ENCODE data around the gene CPNE4. TPM values are rescaled to one million over a fixed set of nuclear protein-coding genes. Genes with fewer than 3 reads are reported as not detected.

The CPNE4 gene
- total and polyA plus RNA-seq, 7 donors: 0.03 to 0.04 TPM; not detected in 5

DNA sequence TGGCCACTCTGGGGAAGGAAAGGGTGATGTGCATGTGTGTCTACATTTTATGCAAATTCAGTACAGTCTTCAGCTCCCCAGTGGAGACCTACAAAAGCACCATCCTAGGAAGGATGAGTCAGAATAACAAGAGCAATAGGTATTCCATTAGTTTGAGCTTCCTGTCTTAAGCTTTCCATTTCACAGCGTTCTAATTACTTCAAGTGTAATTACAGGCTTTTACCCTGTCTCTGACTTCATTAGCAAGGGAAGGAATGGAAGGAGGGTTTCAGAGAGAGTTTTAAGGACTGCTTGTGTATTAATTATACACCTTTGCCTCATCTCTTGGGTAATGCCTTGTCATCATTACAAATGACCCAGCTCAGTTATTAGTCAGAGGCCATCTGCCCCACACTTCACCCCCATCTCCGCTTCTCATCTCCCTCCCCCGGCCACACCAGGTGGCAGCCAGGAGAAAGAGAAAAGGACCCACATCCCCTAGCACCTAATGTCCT lies 329.2 kb downstream of the CPNE4 start:
- no peaks in the 10 kb centered on the region for H3K36me3 ChIP-seq (ENCODE audit: insufficient read depth in 1 of 2, low read depth in 1 of 2)
- H3K4me3 ChIP-seq: no peak overlapping the region
- ATAC-seq (no peak), DNase-seq (no peak)
- 62 to 72% (median 68%) methylated on average over 3 of the region's 3 CpGs for WGBS, 3 donors
- H3K27ac ChIP-seq: no peak overlapping the region
- no peaks in the 10 kb centered on the region for H3K27me3 ChIP-seq (ENCODE audit: insufficient read depth in 3 of 3, low read length in 2 of 3)
- intact Hi-C loops (cut with DNase I): no loop called here
- H3K4me1 ChIP-seq: no peaks in the 10 kb centered on the region
- TF ChIP-seq, protein P1, sequence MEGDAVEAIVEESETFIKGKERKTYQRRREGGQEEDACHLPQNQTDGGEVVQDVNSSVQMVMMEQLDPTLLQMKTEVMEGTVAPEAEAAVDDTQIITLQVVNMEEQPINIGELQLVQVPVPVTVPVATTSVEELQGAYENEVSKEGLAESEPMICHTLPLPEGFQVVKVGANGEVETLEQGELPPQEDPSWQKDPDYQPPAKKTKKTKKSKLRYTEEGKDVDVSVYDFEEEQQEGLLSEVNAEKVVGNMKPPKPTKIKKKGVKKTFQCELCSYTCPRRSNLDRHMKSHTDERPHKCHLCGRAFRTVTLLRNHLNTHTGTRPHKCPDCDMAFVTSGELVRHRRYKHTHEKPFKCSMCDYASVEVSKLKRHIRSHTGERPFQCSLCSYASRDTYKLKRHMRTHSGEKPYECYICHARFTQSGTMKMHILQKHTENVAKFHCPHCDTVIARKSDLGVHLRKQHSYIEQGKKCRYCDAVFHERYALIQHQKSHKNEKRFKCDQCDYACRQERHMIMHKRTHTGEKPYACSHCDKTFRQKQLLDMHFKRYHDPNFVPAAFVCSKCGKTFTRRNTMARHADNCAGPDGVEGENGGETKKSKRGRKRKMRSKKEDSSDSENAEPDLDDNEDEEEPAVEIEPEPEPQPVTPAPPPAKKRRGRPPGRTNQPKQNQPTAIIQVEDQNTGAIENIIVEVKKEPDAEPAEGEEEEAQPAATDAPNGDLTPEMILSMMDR (IDR thresholded peaks at IDR 0.05): no peak
- no peaks in the 10 kb centered on the region for H3K9me3 ChIP-seq

DNA sequence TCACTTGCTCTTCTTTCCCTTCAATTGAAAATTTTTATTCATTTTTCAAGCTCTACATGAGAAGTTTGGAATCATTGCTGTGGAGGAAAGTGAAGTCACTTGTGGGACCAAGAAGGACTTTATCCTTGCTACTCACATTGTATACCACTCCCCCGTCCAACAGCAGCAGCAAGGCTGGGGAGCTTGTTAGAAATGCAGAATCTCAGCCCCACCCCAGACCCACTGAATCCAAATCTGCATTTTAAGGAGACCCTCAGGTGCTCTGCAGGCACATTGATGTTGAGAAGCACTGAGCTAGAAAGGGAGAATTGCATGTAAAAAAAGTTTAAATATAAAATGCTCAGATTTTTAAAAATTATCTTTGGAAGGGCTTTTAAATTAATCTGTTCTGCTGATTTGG lies 329.7 kb downstream of the CPNE4 start:
- WGBS, 3 donors: 37 to 46% (median 44%) methylated on average over 1 of the region's 1 CpG

DNA sequence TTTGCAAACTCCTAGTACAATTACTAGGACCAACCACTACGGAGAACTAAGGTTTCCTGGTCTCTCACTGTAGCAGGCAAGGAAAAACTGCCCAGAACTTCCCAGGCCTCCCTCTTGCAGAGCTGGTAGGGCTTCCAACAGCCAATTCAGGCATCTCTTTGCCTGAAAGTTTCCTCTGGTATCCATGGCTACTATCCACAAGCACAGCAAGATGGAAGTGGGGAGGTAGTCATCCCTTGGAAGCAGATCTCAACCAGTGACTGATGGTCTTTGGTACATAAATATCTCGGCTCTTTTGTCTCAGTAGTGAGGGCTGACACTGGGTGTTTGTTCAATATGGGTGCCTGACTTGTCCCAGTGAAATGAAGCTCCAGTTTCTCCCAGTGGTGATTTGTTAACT lies 330.7 kb downstream of the CPNE4 start:
- Histone ChIP-seq H3K4me3 (no peak overlapping the region), H3K27me3 (ENCODE audit: insufficient read depth in 3 of 3, low read length in 2 of 3) (no peaks in the 10 kb centered on the region), H3K4me1 (no peaks in the 10 kb centered on the region), H3K27ac (no peak overlapping the region), H3K36me3 (ENCODE audit: insufficient read depth in 1 of 2, low read depth in 1 of 2) (no peaks in the 10 kb centered on the region), H3K9me3 (no peaks in the 10 kb centered on the region)
- 64 to 71% (median 69%) methylated on average over 2 of the region's 2 CpGs for WGBS, 3 donors
- intact Hi-C loops (cut with DNase I): no loop called here
- TF ChIP-seq, protein P1 (IDR thresholded peaks at IDR 0.05): no peak
- no peak for DNase-seq
- ATAC-seq: no peak

More for the DNA sequence above, 329.7 kb downstream of the CPNE4 start:
- TF ChIP-seq, protein P1 (IDR thresholded peaks at IDR 0.05): no peak
- H3K27me3 ChIP-seq (ENCODE audit: insufficient read depth in 3 of 3, low read length in 2 of 3): no peaks in the 10 kb centered on the region
- no peaks in the 10 kb centered on the region for H3K4me1 ChIP-seq
- intact Hi-C loops (cut with DNase I): no loop called here
- no peak for ATAC-seq
- no peak overlapping the region for H3K27ac ChIP-seq
- DNase-seq: no peak
- no peaks in the 10 kb centered on the region for H3K9me3 ChIP-seq
- H3K36me3 ChIP-seq (ENCODE audit: insufficient read depth in 1 of 2, low read depth in 1 of 2): no peaks in the 10 kb centered on the region
- no peak overlapping the region for H3K4me3 ChIP-seq

- Histone ChIP-seq H3K27ac (no peak overlapping the region), H3K36me3 (ENCODE audit: insufficient read depth in 1 of 2, low read depth in 1 of 2) (no peaks in the 10 kb centered on the region), H3K4me1 (no peaks in the 10 kb centered on the region), H3K4me3 (no peak overlapping the region), H3K27me3 (ENCODE audit: insufficient read depth in 3 of 3, low read length in 2 of 3) (no peaks in the 10 kb centered on the region), H3K9me3 (no peaks in the 10 kb centered on the region)
- TF ChIP-seq, protein P1 (IDR thresholded peaks at IDR 0.05): no peak
- ATAC-seq (no peak), DNase-seq (no peak)
- intact Hi-C loops (cut with DNase I): no loop called here
- 44 to 69% (median 62%) methylated on average over 2 of the region's 2 CpGs for WGBS, 3 donors
Observed at GRCh38 chr3:131702146-131702545, 332.7 kb downstream of the CPNE4 start.

DNA sequence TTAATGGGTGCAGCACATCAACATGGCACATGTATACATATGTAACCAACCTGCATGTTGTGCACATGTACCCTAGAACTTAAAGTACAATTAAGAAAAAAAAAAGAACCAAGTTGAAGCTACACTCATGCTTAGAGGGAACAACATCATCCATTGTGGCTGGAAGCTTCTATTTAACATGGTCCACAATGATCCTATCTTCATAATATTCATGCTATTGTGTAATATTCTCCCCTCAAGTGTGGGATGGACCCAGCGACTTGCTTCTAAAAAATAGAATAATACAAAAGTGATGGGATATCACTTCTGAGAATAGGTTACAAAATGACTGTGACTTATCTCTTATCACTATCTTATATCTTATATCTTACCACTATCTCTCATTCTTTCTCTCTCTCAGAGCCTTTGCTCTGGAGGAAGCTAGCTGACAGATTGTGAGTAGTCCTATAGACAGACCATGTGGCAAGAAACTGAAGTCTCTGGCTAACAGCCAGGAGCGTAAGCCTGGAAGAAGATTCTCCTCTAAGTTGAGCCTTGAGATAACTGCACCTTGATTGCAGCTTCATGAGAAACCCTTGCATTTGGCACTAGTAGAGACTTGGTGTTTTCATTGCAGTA lies 333.6 kb downstream of the CPNE4 start:
- WGBS, 3 donors: 19 to 85% (median 66%) methylated on average over 2 of the region's 2 CpGs
- no peak for ATAC-seq

More for the DNA sequence above, 333.6 kb downstream of the CPNE4 start:
- H3K4me3 ChIP-seq: no peak overlapping the region
- H3K27ac ChIP-seq: no peak overlapping the region
- TF ChIP-seq, protein P1 (IDR thresholded peaks at IDR 0.05): no peak
- no peaks in the 10 kb centered on the region for H3K36me3 ChIP-seq (ENCODE audit: insufficient read depth in 1 of 2, low read depth in 1 of 2)
- intact Hi-C loops (cut with DNase I): no loop called here
- H3K9me3 ChIP-seq: no peaks in the 10 kb centered on the region
- DNase-seq: no peak
- no peaks in the 10 kb centered on the region for H3K4me1 ChIP-seq
- no peaks in the 10 kb centered on the region for H3K27me3 ChIP-seq (ENCODE audit: insufficient read depth in 3 of 3, low read length in 2 of 3)
